HCT116 (cell line): Measurements from ENCODE around the gene FXYD6. TPM values are rescaled to one million over a fixed set of nuclear protein-coding genes. Genes with fewer than 3 reads are reported as not detected.

ENCODE experiments used
- ATAC-seq: fragments of 200-7000 bp; cut with Tn5 transposase; 2 replicates; pipeline ENCODE4 v1.9.1; 2020; ENCODE audit warnings: mild to moderate bottlenecking, moderate library complexity
- BruUV-seq: library from RNA; stranded (reverse); fragments of 400-500 nt; replicated peaks from 2 replicates; lab custom pipeline; 2021; lab: Mats Ljungman, UMichigan
- CTCF ChIA-PET: fragments of 300-600 bp; sonication (Branson Sonifier 250); formaldehyde crosslinking; loops from one replicate; lab custom pipeline; 2021; ENCODE audit warnings: antibody characterized with exemption; lab: Charles Lee
- POLR2A ChIA-PET: fragments of 300-600, 350-600 bp; sonication (Branson Sonifier 250); formaldehyde crosslinking; loops from one replicate; lab custom pipeline; 2021; ENCODE audit warnings: antibody characterized with exemption; lab: Charles Lee
- RAD21 ChIA-PET, 2 experiments: fragments of 300-600 bp; sonication (Branson Sonifier 250); formaldehyde crosslinking; loops; one replicate each; lab custom pipeline; 2023; ENCODE audit warnings: low total read pairs in 2 of 2; ENCODE audit not compliant: uncharacterized antibody in 2 of 2, unreplicated experiment in 2 of 2, low non-redundant PET in 1 of 2; lab: Charles Lee
- DNase-seq: peaks from one replicate; pipeline ENCODE4 v3.0.0-alpha.2; 2010; ENCODE audit warnings: low read depth, low spot score
- H2AFZ ChIP-seq: fragments of 200-600 bp; shearing (Covaris generic), sonication (generic); 2 replicates; pipeline ENCODE4 v1.6.1; 2017; ENCODE audit warnings: low read depth, mixed run types, mixed read lengths, antibody characterized with exemption, low read length; ENCODE audit not compliant: poor library complexity, severe bottlenecking
- H3K27ac ChIP-seq: 2 replicates; pipeline ENCODE4 v1.5.1; 2012; ENCODE audit warnings: low read depth, low read length
- H3K27me3 ChIP-seq: fragments of 200-600 bp; sonication (generic); 2 replicates; pipeline ENCODE4 v1.6.1; 2016; ENCODE audit warnings: mixed run types, low read length, mixed read lengths; ENCODE audit not compliant: insufficient read depth
- H3K36me3 ChIP-seq, 2 experiments: fragments of 200-500 bp in 1 of 2; fragments of 200-600 bp in 1 of 2; sonication (Bioruptor generic) in 1 of 2; sonication (generic) in 1 of 2; 2 replicates each; pipeline versions ENCODE4 v1.5.1 to v1.6.1; 2014 to 2016; ENCODE audit warnings: low read length in 2 of 2, inconsistent platforms in 1 of 2, mixed read lengths in 1 of 2, mixed run types in 1 of 2; ENCODE audit not compliant: insufficient read depth in 2 of 2, control insufficient read depth in 1 of 2
- H3K4me1 ChIP-seq, 2 experiments: fragments of 200-600 bp in 1 of 2; sonication (generic) in 1 of 2; 2 replicates each; pipeline versions ENCODE4 v1.5.1 to v1.6.1; 2012 to 2017; ENCODE audit warnings: low read length in 2 of 2, inconsistent platforms in 1 of 2, mild to moderate bottlenecking in 1 of 2, mixed read lengths in 1 of 2, mixed run types in 1 of 2, moderate library complexity in 1 of 2; ENCODE audit not compliant: insufficient read depth in 2 of 2, control insufficient read depth in 1 of 2
- H3K4me2 ChIP-seq: fragments of 200-600 bp; sonication (generic); 2 replicates; pipeline ENCODE4 v1.6.1; 2017; ENCODE audit warnings: mixed run types, low read length, mixed read lengths
- H3K4me3 ChIP-seq, 2 experiments: fragments of 200-600 bp in 1 of 2; sonication (generic) in 1 of 2; replicated peaks in 1 of 2; 2 replicates each; pipeline ENCODE4 v1.5.1; 2011 to 2016; ENCODE audit warnings: low read length in 2 of 2, control low read depth in 1 of 2, low read depth in 1 of 2, mild to moderate bottlenecking in 1 of 2, mixed read lengths in 1 of 2, mixed run types in 1 of 2
- H3K79me2 ChIP-seq: fragments of 200-600 bp; sonication (generic); 2 replicates; pipeline ENCODE4 v1.6.1; 2017; ENCODE audit warnings: mild to moderate bottlenecking, mixed run types, low read length, moderate library complexity, mixed read lengths; ENCODE audit not compliant: insufficient read depth
- H3K9ac ChIP-seq: fragments of 200-600 bp; sonication (generic); 2 replicates; pipeline ENCODE4 v1.6.1; 2016; ENCODE audit warnings: low read length, mixed read lengths
- H3K9me2 ChIP-seq: fragments of 200-600 bp; sonication (generic), shearing (Covaris generic); 2 replicates; pipeline ENCODE4 v1.6.1; 2017; ENCODE audit warnings: mixed run types, mild to moderate bottlenecking, moderate library complexity; ENCODE audit not compliant: insufficient read depth
- H3K9me3 ChIP-seq, 2 experiments: fragments of 200-500 bp in 1 of 2; fragments of 200-600 bp in 1 of 2; sonication (Bioruptor generic) in 1 of 2; sonication (generic) in 1 of 2; 2 replicates each; pipeline ENCODE4 v1.6.1; 2014 to 2017; ENCODE audit warnings: low read length in 2 of 2, mixed read lengths in 2 of 2, inconsistent platforms in 1 of 2, low read depth in 1 of 2, mild to moderate bottlenecking in 1 of 2, mixed run types in 1 of 2, moderate library complexity in 1 of 2; ENCODE audit not compliant: control insufficient read depth in 1 of 2, insufficient read depth in 1 of 2
- H4K20me1 ChIP-seq: fragments of 200-600 bp; sonication (generic), shearing (Covaris generic); 2 replicates; pipeline ENCODE4 v1.6.1; 2017; ENCODE audit warnings: mixed run types, mild to moderate bottlenecking, moderate library complexity; ENCODE audit not compliant: insufficient read depth
- CBX3 ChIP-seq: IDR thresholded peaks from 2 replicates; pipeline ENCODE4 v1.6.1; 2012; ENCODE audit warnings: low read depth
- CEBPB ChIP-seq: IDR thresholded peaks from 2 replicates; pipeline ENCODE4 v1.6.1; 2012; ENCODE audit warnings: low read depth
- EGR1 ChIP-seq: IDR thresholded peaks from 2 replicates; pipeline ENCODE4 v1.6.1; 2012; ENCODE audit warnings: low read depth
- ELF1 ChIP-seq: IDR thresholded peaks from 2 replicates; pipeline ENCODE4 v1.6.1; 2012; ENCODE audit warnings: low read depth, borderline replicate concordance
- POLR2A ChIP-seq: IDR thresholded peaks from 2 replicates; pipeline ENCODE4 v1.7.0; 2011; ENCODE audit warnings: borderline replicate concordance; ENCODE audit not compliant: insufficient read depth, insufficient read length; ENCODE audit errors: extremely low read depth
- RAD21 ChIP-seq: IDR thresholded peaks from 2 replicates; pipeline ENCODE4 v1.6.1; 2012; ENCODE audit warnings: low read depth, mild to moderate bottlenecking
- SRF ChIP-seq: IDR thresholded peaks from 2 replicates; pipeline ENCODE4 v1.6.1; 2012; ENCODE audit warnings: low read depth
- TCF7L2 ChIP-seq: IDR thresholded peaks from 2 replicates; pipeline ENCODE4 v1.7.0; 2011; ENCODE audit warnings: borderline replicate concordance, inconsistent platforms; ENCODE audit not compliant: insufficient read depth, insufficient read length; ENCODE audit errors: extremely low read depth
- intact Hi-C: fragments of 100-400 bp; cut with micrococcal nuclease; formaldehyde crosslinking; loops from 2 replicates; pipeline ENCODE4 v1.10.0; 2022
- total RNA-seq: library from RNA; stranded (reverse); gene quantifications from one replicate; pipeline ENCODE4 v1.2.1, GENCODE V29; 2021; ENCODE audit not compliant: unreplicated experiment
- TF ChIP-seq, protein P1 (sequence below): IDR thresholded peaks from 2 replicates; pipeline ENCODE4 v1.6.1; 2012; ENCODE audit warnings: low read depth
- TF ChIP-seq, protein P2 (sequence below): IDR thresholded peaks from 2 replicates; pipeline ENCODE4 v1.6.1; 2011; ENCODE audit warnings: mild to moderate bottlenecking, low read length, moderate library complexity; ENCODE audit not compliant: insufficient replicate concordance; ENCODE audit errors: extremely low read depth

The FXYD6 gene
- total RNA-seq, 1 experiment from 2014 or later: 2.5 TPM

DNA sequence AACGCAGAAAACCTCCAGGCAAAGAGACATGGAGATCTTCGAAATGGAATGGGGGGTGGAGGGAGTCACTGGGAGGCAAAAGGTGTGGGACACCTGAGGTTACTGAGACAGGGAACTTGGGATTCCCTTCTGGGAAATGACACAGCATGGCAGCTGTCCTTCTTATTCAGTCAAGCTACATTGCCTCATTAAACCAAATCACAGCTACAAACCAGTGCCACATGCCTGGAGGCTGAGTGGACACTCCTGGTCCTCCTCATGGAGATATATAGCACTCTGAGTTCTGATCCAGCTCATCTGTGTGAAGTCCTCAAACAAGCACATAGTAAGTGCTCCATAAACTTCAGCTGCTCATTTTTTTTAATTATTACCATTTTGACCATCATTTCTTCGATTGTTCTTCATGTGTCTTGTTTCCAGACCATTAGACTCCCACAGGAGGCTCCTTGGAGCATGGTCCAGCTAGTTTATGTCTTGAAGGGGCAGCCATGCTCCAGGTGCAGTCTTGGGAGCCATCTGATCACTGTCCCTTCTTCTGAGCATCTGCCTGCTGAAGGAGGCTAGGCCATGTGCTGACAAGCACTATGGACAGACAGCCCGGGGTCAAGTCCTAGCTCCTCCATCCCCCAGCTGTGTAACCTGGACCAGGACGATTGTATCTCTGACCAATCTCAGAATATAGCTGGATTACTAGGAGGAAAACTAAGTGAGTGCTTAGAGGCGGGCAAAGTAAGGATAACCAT is 42.2 kb downstream of the FXYD6 start:
- Histone ChIP-seq H4K20me1 (no peaks in the 10 kb centered on the region), H3K4me3 (no peak overlapping the region), H3K4me1 (peaks cover 4 to 9% of the 10 kb centered on the region in 2 experiments; a peak in 3 of 4 replicates), H3K79me2 (no peaks in the 10 kb centered on the region), H3K9ac (no peak overlapping the region), H3K9me2 (no peaks in the 10 kb centered on the region), H3K36me3 (no peaks in the 10 kb centered on the region), H3K27ac (no peak overlapping the region), H2AFZ (no peak overlapping the region), H3K9me3 (no peaks in the 10 kb centered on the region), H3K4me2 (no peak overlapping the region), H3K27me3 (peaks cover 7% of the 10 kb centered on the region; the same call in 1 of the 2 replicates)
- DNase-seq: no peak
- ChIA-PET POLR2A (no interaction called here), RAD21 (interaction anchor here in 1 of 2 experiments (0.8 kb wide), 1 partner anchor 219 kb away, joined by 4 read pairs; no protein-coding TSS in a partner anchor), CTCF (interaction anchor here (0.5 to 2.2 kb wide), 3 partner anchors 15 to 113 kb away, joined by 3 to 7 read pairs (median 3); no protein-coding TSS in a partner anchor)
- no TSS peak for BruUV-seq
- intact Hi-C loops: no loop called here
- no peak for TF ChIP-seq ELF1
- TF ChIP-seq, protein P1, sequence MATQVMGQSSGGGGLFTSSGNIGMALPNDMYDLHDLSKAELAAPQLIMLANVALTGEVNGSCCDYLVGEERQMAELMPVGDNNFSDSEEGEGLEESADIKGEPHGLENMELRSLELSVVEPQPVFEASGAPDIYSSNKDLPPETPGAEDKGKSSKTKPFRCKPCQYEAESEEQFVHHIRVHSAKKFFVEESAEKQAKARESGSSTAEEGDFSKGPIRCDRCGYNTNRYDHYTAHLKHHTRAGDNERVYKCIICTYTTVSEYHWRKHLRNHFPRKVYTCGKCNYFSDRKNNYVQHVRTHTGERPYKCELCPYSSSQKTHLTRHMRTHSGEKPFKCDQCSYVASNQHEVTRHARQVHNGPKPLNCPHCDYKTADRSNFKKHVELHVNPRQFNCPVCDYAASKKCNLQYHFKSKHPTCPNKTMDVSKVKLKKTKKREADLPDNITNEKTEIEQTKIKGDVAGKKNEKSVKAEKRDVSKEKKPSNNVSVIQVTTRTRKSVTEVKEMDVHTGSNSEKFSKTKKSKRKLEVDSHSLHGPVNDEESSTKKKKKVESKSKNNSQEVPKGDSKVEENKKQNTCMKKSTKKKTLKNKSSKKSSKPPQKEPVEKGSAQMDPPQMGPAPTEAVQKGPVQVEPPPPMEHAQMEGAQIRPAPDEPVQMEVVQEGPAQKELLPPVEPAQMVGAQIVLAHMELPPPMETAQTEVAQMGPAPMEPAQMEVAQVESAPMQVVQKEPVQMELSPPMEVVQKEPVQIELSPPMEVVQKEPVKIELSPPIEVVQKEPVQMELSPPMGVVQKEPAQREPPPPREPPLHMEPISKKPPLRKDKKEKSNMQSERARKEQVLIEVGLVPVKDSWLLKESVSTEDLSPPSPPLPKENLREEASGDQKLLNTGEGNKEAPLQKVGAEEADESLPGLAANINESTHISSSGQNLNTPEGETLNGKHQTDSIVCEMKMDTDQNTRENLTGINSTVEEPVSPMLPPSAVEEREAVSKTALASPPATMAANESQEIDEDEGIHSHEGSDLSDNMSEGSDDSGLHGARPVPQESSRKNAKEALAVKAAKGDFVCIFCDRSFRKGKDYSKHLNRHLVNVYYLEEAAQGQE: no peak
- TF ChIP-seq, protein P2, sequence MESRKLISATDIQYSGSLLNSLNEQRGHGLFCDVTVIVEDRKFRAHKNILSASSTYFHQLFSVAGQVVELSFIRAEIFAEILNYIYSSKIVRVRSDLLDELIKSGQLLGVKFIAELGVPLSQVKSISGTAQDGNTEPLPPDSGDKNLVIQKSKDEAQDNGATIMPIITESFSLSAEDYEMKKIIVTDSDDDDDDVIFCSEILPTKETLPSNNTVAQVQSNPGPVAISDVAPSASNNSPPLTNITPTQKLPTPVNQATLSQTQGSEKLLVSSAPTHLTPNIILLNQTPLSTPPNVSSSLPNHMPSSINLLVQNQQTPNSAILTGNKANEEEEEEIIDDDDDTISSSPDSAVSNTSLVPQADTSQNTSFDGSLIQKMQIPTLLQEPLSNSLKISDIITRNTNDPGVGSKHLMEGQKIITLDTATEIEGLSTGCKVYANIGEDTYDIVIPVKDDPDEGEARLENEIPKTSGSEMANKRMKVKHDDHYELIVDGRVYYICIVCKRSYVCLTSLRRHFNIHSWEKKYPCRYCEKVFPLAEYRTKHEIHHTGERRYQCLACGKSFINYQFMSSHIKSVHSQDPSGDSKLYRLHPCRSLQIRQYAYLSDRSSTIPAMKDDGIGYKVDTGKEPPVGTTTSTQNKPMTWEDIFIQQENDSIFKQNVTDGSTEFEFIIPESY: no peak
- TF ChIP-seq POLR2A: no peak
- no peak for TF ChIP-seq TCF7L2
- no peak for TF ChIP-seq CEBPB
- TF ChIP-seq EGR1: no peak
- no peak for TF ChIP-seq CBX3
- TF ChIP-seq SRF: no peak
- TF ChIP-seq RAD21: no peak
- no peak for ATAC-seq
